Measurements from ENCODE around the gene EMC10.

DNA sequence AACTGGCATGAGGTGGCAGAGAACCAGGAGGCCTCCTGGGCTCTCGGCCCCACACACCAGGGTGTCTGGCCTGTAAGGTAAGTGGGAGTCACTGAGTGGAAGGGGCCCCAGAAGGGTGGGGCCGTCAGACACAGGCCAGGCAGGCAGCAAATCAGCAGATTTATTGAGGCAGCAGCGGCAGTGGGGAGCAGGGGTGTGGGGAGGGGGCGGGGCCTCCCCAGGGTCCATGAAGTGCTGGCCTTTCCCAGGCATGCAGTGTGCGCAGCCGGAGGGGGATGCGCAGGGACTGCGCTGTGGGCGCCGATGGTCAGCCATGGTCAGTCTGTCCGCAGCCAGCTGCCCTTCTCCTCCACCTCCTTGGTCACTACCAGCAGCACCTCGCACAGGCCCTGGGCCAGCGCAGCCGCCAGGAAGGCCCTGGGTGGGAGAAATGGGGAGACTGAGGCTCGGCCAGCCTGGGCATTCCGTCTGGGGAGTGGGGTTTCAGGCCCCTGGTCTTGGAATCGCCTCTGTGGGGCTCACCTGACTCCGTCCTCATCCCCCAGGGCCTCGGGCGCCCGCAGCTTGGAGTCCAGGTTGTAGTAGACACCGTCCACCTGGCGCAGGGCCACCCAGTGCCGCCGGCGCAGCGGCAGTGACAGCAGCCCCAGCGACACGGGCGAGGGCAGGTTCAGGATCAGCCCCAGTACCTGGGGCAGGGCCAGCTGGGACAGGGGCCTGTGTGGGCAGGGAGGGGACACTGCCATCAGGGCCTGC is 29.7 kb downstream of the EMC10 start:
- no peak for TF ChIP-seq POLR2A (IDR thresholded peaks at IDR 0.05)
- TF ChIP-seq, protein P1, sequence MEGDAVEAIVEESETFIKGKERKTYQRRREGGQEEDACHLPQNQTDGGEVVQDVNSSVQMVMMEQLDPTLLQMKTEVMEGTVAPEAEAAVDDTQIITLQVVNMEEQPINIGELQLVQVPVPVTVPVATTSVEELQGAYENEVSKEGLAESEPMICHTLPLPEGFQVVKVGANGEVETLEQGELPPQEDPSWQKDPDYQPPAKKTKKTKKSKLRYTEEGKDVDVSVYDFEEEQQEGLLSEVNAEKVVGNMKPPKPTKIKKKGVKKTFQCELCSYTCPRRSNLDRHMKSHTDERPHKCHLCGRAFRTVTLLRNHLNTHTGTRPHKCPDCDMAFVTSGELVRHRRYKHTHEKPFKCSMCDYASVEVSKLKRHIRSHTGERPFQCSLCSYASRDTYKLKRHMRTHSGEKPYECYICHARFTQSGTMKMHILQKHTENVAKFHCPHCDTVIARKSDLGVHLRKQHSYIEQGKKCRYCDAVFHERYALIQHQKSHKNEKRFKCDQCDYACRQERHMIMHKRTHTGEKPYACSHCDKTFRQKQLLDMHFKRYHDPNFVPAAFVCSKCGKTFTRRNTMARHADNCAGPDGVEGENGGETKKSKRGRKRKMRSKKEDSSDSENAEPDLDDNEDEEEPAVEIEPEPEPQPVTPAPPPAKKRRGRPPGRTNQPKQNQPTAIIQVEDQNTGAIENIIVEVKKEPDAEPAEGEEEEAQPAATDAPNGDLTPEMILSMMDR (IDR thresholded peaks at IDR 0.05): no peak

All from prostate gland (tissue), 2 donors.